ENCODE measurements around the gene RRP15. TPM values are rescaled to one million over a fixed set of nuclear protein-coding genes. Genes with fewer than 3 reads are reported as not detected.

The RRP15 gene
- total RNA-seq, 2 donors from 2014 or later = 24.9 to 27.3 TPM

GRCh38 chr1:218296162-218296561 lies 11.1 kb downstream of the RRP15 start:
- no peak overlapping the region for H3K27ac ChIP-seq (ENCODE audit: low read depth, low read length)
- no peak for TF ChIP-seq CTCF (conservative IDR thresholded peaks at IDR 0.05)
- H3K36me3 ChIP-seq (ENCODE audit: control insufficient read depth, insufficient read depth, low read length) = peaks cover 11% of the 10 kb centered on the region
- Mint-ChIP-seq H3K36me3 (ENCODE audit: low read depth) (peaks cover 10% of the 10 kb centered on the region), H3K4me3 (no peak overlapping the region), H3K27me3 (ENCODE audit: insufficient read depth) (no peaks in the 10 kb centered on the region), H3K4me1 (peaks cover 32% of the 10 kb centered on the region), H3K27ac (peak overlapping the region; percentile 26), H3K9me3 (no peaks in the 10 kb centered on the region)
- WGBS, 2 experiments (ENCODE audit: insufficient coverage in 1 of 2, insufficient read length in 1 of 2) = 80 to 97% methylated on average over 1 to 2 of the region's 2 CpGs
- H3K4me3 ChIP-seq (ENCODE audit: low read length) = no peak overlapping the region
- DNase-seq = no peak
- H3K27me3 ChIP-seq (ENCODE audit: control insufficient read depth, insufficient read depth, low read length, poor library complexity, severe bottlenecking) = no peaks in the 10 kb centered on the region
- peaks cover 5% of the 10 kb centered on the region for H3K4me1 ChIP-seq (ENCODE audit: control insufficient read depth, insufficient read depth, low read length)
- no peak overlapping the region for H3K9ac ChIP-seq (ENCODE audit: extremely low read depth, low read length, poor library complexity, severe bottlenecking)
- H3K9me3 ChIP-seq (ENCODE audit: control insufficient read depth, low read length) = no peaks in the 10 kb centered on the region

GRCh38 chr1:218297461-218297860 lies 12.4 kb downstream of the RRP15 start:
- Histone ChIP-seq H3K27ac (ENCODE audit: low read depth, low read length) (no peak overlapping the region), H3K36me3 (ENCODE audit: control insufficient read depth, insufficient read depth, low read length) (peaks cover 11% of the 10 kb centered on the region), H3K9ac (ENCODE audit: extremely low read depth, low read length, poor library complexity, severe bottlenecking) (no peak overlapping the region), H3K9me3 (ENCODE audit: control insufficient read depth, low read length) (no peaks in the 10 kb centered on the region), H3K4me1 (ENCODE audit: control insufficient read depth, insufficient read depth, low read length) (peaks cover 7% of the 10 kb centered on the region), H3K4me3 (ENCODE audit: low read length) (peak overlapping the region; percentile 43), H3K27me3 (ENCODE audit: control insufficient read depth, insufficient read depth, low read length, poor library complexity, severe bottlenecking) (no peaks in the 10 kb centered on the region)
- Mint-ChIP-seq H3K9me3 (no peaks in the 10 kb centered on the region), H3K27me3 (ENCODE audit: insufficient read depth) (no peaks in the 10 kb centered on the region), H3K4me1 (peaks cover 44% of the 10 kb centered on the region), H3K4me3 (peak overlapping the region; percentile 9), H3K27ac (peak overlapping the region; percentile 19), H3K36me3 (ENCODE audit: low read depth) (peaks cover 11% of the 10 kb centered on the region)
- 32% methylated on average over 2 of the region's 2 CpGs; no CpG with 5 or more reads in 1 of the 2 experiments for WGBS, 2 experiments (ENCODE audit: insufficient coverage in 1 of 2, insufficient read length in 1 of 2)
- no peak for DNase-seq
- TF ChIP-seq CTCF (conservative IDR thresholded peaks at IDR 0.05) = no peak

- WGBS, 2 experiments (ENCODE audit: insufficient coverage in 1 of 2, insufficient read length in 1 of 2) = 97 to 100% methylated on average over 1 of the region's 1 CpG
- Mint-ChIP-seq H3K36me3 (ENCODE audit: low read depth) (peaks cover 12% of the 10 kb centered on the region), H3K4me3 (no peak overlapping the region), H3K9me3 (no peaks in the 10 kb centered on the region), H3K4me1 (peaks cover 48% of the 10 kb centered on the region), H3K27me3 (ENCODE audit: insufficient read depth) (no peaks in the 10 kb centered on the region), H3K27ac (no peak overlapping the region)
- no peaks in the 10 kb centered on the region for H3K9me3 ChIP-seq (ENCODE audit: control insufficient read depth, low read length)
- peaks cover 7% of the 10 kb centered on the region for H3K4me1 ChIP-seq (ENCODE audit: control insufficient read depth, insufficient read depth, low read length)
- no peak overlapping the region for H3K27ac ChIP-seq (ENCODE audit: low read depth, low read length)
- peak overlapping the region; percentile 43 for H3K4me3 ChIP-seq (ENCODE audit: low read length)
- no peaks in the 10 kb centered on the region for H3K27me3 ChIP-seq (ENCODE audit: control insufficient read depth, insufficient read depth, low read length, poor library complexity, severe bottlenecking)
- peaks cover 11% of the 10 kb centered on the region for H3K36me3 ChIP-seq (ENCODE audit: control insufficient read depth, insufficient read depth, low read length)
- no peak for TF ChIP-seq CTCF (conservative IDR thresholded peaks at IDR 0.05)
- H3K9ac ChIP-seq (ENCODE audit: extremely low read depth, low read length, poor library complexity, severe bottlenecking) = no peak overlapping the region
- DNase-seq = no peak
Observed at GRCh38 chr1:218297867-218298266, 12.8 kb downstream of the RRP15 start.
